ENCODE measurements around the gene SULT4A1. TPM values are rescaled to one million over a fixed set of nuclear protein-coding genes. Genes with fewer than 3 reads are reported as not detected.

SULT4A1 gene
- total RNA-seq, 1 experiment from 2014 or later, result 15.0 TPM

DNA sequence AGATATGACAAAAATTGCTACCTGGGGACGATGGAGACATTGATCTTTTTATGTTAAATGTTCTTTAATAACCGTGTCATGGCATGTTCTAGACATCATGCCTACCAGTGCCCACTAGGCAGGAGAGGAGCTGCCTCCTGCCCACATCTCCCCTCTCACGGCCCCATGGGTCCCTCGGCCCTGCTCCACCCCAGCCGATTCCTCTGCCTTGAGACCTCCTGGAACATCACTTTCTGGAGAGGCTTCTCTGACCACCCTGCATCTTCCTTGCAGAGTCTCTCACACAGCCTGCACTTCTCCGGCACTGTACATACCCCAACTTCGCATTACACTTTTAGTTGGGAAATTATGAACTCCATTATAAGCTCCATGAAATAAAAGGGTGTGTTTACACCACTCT, 67.0 kb downstream of the SULT4A1 start:
- H2BK12ac ChIP-seq (ENCODE audit: insufficient read length, low read depth, low read length), result no peak overlapping the region
- H2BK20ac ChIP-seq (ENCODE audit: low read depth, low read length, poor library complexity, severe bottlenecking), result no peak overlapping the region
- H4K20me1 ChIP-seq (ENCODE audit: control insufficient read depth, insufficient read depth, insufficient read length), result no peaks in the 10 kb centered on the region
- no peak overlapping the region for H3K27ac ChIP-seq (ENCODE audit: insufficient read length, low read depth, low read length)
- H4K91ac ChIP-seq (ENCODE audit: insufficient read length, low read depth, low read length), result no peak overlapping the region
- H3K79me1 ChIP-seq (ENCODE audit: insufficient read depth, low read depth, low read length, poor library complexity, severe bottlenecking), result no peaks in the 10 kb centered on the region
- no CpG with 5 or more reads among the region's 7 CpGs for WGBS (ENCODE audit: extremely low coverage, insufficient read length, low lambda C conversion rate)
- H4K8ac ChIP-seq (replicated peaks; ENCODE audit: insufficient read length, low read depth, low read length), result no peak overlapping the region
- no peak overlapping the region for H2BK15ac ChIP-seq (ENCODE audit: low read depth, low read length)
- H3K9me3 ChIP-seq (ENCODE audit: control insufficient read depth, low read depth, low read length), result no peaks in the 10 kb centered on the region
- no peaks in the 10 kb centered on the region for H3K27me3 ChIP-seq (ENCODE audit: insufficient read depth, low read length)
- H3K4ac ChIP-seq (ENCODE audit: low read depth, low read length), result no peak overlapping the region
- H2AK5ac ChIP-seq (ENCODE audit: insufficient read length, low read length), result no peak overlapping the region
- Mint-ChIP-seq H3K4me3 (no peak overlapping the region), H3K27ac (no peak overlapping the region), H3K27me3 (ENCODE audit: low read depth) (no peaks in the 10 kb centered on the region; the same call in 1 of the 2 replicates), H3K9me3 (no peaks in the 10 kb centered on the region; a peak in 1 of 5 replicates), H3K4me1 (peaks cover 0 to 3% of the 10 kb centered on the region in 2 experiments; a peak in 1 of 4 replicates), H3K36me3 (ENCODE audit: insufficient read depth in 1 of 3, low read depth in 3 of 3) (no peaks in the 10 kb centered on the region)
- H3K4me1 ChIP-seq (ENCODE audit: insufficient read depth, low read length), result peaks cover 2% of the 10 kb centered on the region; the same call in 1 of the 2 replicates
- no peak overlapping the region for H2AFZ ChIP-seq (ENCODE audit: low read length)
- no peak overlapping the region for H3K9ac ChIP-seq (ENCODE audit: extremely low read depth, insufficient read length, low read length)
- no peak overlapping the region for H3K56ac ChIP-seq (ENCODE audit: insufficient read length, low read depth, low read length)
- no peak overlapping the region for H3K23ac ChIP-seq (ENCODE audit: insufficient read length, low read depth, low read length)
- H4K5ac ChIP-seq (ENCODE audit: insufficient read length, low read depth, low read length), result no peak overlapping the region
- no peak overlapping the region for H2BK120ac ChIP-seq (ENCODE audit: low read depth, low read length, poor library complexity, severe bottlenecking)
- no peak overlapping the region for H3T11ph ChIP-seq (ENCODE audit: low read length)
- H3K18ac ChIP-seq (ENCODE audit: insufficient read length, low read depth, low read length), result no peak overlapping the region
- no peak overlapping the region for H3K4me2 ChIP-seq (ENCODE audit: insufficient read depth, insufficient read length, low read length)
- no peak for DNase-seq
- TF ChIP-seq, protein P1, sequence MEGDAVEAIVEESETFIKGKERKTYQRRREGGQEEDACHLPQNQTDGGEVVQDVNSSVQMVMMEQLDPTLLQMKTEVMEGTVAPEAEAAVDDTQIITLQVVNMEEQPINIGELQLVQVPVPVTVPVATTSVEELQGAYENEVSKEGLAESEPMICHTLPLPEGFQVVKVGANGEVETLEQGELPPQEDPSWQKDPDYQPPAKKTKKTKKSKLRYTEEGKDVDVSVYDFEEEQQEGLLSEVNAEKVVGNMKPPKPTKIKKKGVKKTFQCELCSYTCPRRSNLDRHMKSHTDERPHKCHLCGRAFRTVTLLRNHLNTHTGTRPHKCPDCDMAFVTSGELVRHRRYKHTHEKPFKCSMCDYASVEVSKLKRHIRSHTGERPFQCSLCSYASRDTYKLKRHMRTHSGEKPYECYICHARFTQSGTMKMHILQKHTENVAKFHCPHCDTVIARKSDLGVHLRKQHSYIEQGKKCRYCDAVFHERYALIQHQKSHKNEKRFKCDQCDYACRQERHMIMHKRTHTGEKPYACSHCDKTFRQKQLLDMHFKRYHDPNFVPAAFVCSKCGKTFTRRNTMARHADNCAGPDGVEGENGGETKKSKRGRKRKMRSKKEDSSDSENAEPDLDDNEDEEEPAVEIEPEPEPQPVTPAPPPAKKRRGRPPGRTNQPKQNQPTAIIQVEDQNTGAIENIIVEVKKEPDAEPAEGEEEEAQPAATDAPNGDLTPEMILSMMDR (conservative IDR thresholded peaks at IDR 0.05), result no peak
- H3K23me2 ChIP-seq (ENCODE audit: insufficient read length, low read depth, low read length, poor library complexity, severe bottlenecking), result peaks cover 3% of the 10 kb centered on the region
- H3K79me2 ChIP-seq (ENCODE audit: insufficient read depth, low read length), result no peaks in the 10 kb centered on the region
- no peak overlapping the region for H2BK5ac ChIP-seq (ENCODE audit: insufficient read length, low read length)
- H3K14ac ChIP-seq (ENCODE audit: insufficient read depth, low read length), result no peak overlapping the region

All from H9 (cell line).